NOMO-1 treated with DMSO at 0.1 percent for 48 hours (cell line): ENCODE results near the gene TPO.
"Not testable (repeated sequence)": the region's sequence is repeated elsewhere in the genome, so short reads cannot be mapped to it uniquely, and the experiment has no call there.

Source experiments
- DNase-seq: peaks from one replicate; lab custom pipeline; 2025; ENCODE audit not compliant: unreplicated experiment; lab: John Stamatoyannopoulos, UW

The TPO gene

GRCh38 chr2:1581257-1581964 is 168.1 kb downstream of the TPO start:
- DNase-seq, result not testable (repeated sequence)

- no peak for DNase-seq
Observed at GRCh38 chr2:1581965-1582625, 168.8 kb downstream of the TPO start.

GRCh38 chr2:1582891-1583341 is 169.7 kb downstream of the TPO start:
- DNase-seq, result no peak

DNA sequence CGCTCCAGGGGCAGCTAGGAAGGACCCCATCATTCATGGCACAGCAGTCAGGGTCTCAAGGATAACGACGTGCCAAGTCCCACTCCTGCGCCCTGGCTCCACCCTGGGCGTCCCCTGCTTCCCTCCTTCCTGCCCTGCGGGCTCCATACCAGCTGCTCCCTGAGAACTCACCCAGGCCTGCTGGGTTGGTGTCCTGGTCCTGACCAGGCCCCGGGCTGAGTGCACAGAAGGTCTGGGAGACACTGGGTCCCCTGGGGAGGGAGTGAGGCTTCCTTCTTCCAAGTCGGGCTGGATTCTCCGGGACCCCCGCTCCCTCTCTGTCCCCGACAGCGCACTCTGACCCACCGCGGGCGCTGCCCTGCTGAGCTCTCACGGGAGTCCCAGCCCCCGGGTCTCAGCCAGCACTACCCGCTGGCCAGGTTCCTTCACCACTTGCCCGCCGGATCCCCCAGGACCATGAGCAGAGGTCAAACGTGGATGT is 170.8 kb downstream of the TPO start:
- no peak for DNase-seq

DNA sequence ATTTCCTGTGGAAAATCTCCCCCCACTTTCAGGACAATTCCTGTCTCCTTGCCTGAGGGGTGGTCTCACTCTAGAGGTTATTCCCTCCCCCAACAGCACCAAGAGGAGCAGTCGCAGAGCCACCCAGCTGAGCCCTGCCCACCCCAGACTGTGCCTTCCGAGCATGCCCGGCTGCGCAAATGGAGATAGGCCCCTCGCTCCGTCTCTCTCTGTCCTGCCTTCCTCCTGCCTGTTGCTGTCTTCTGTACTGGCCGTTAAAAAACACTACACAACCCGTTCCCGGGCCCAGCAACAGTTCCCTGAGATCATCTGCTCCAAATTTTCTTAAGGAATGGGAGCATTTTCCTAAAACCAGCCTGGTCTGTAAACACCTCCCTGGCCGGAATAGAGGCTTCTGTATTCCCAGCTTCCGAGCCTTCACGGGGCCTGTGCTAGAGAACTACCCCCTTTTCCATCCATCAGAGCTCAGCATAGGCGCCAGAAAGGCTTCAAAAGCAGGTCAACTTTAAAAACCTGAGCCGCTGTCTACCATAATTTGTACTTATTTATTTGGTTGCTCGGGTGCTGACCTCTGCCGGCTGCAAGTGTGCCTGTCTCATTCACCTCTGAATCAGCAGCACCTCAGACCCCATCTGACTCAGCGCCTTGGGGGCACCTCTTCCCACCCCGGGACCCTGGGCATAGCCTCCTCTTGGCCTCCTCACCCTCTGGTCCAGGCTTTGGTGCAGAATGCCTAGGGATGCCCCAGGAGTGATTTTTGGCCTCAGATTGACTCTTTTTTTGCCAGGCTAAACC is 171.6 kb downstream of the TPO start:
- DNase-seq, result no peak

- DNase-seq, result no peak
Observed at GRCh38 chr2:1585635-1586034, 172.4 kb downstream of the TPO start.

DNA sequence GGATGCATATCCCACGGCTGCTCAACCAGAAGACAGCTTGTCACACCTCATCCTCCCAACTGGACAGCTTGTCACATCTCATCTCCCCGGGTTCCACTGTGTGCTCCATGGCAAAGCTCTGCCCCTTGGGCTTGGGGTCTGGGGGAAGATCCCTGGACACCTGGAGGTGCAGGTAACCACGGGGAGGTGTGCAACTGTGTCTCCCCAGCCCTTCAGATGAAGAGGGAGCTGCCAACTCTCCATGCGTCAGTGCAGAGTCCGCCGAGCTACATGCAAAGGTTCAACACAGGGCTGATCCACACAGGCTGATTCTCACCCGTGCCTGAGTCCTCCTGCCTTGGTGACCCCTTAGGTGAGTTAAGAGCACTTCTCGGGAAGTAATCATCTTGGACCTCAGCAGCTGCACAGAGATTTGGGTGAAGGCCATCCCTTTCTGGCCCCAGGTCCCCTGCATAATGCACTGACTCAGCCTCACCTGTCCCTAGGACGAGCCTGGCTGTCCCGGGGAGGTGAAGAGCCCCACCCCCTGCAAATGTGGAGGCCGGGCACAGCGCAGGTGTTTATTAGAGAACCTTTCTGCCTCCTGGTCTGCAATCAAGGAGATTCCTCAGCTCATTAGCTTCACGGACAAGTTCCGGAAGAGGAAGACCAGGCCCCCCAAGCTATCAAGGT is 173.1 kb downstream of the TPO start:
- no peak for DNase-seq

DNA sequence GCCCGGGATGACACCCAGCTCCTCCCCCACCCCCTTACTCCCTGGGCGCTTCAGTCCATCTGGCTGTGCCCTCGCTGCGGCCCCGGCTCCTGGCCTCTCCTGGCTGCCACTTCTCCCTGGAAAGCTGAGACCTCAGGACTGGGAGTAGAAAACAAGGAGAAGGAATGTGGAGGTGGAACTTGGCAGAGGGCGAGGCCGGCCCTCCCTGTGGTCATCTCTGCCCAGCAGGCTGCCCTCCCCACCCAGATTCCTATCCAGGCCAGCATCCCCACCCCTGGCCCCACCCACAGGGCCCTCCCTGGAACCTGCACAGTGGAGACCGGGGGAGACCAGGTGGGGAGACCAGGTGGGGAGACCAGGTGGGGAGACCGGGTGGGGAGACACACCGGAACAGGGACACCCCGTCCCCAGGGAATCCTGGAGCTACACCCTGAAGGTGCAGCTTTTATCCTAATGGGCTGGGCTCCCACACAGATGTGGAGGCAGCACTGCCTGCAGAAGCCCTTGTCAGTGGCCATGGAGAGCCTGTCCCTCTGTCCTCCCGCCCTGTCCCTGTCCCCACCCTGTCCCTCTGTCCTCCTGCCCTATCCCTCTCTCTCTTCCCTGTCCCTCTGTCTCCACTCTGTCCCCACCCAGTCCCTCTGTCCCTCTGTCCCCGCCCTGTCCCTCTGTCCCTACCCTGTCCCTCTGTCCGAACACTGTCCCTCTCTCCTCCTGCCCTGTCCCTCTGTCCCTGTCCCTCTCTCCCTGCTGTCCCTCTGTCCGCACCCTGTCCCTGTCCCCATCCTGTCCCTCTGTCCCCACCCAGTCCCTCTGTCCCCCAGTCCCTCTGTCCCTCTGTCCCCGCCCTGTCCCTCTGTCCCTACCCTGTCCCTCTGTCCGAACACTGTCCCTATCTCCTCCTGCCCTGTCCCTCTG is 173.9 kb downstream of the TPO start:
- DNase-seq, result no peak

GRCh38 chr2:1588051-1588977 is 175.1 kb downstream of the TPO start:
- no peak for DNase-seq

DNA sequence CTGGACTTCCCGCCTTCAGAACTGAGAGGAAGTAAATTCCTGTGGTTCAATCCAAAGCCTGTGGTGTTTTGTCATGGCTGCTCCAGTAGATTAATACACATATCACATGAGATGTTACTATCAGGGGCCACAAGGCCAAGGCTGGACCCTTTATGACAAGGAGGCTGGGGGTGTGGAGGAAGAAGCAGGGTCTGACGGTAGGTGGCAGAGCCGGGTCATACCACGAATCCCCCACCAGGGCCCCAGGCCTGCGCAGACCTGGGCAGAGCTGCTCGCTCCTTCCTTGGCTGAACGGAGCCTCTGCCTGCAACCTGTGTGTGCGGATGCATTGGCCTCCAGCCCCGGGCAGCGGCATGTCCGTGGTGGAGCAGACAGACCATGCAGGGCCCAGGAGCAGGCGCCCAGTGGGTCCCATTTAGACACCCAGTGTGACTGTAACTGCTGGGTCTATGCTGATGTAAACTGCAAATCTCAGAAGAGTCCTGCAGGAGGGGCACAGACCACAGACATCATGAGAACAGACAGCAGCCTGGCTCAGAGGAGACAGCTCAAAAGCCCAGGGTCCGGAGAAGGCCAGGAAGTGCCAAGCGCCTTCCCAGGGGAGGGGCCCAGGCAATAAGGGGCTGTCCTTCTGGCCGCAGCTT is 175.8 kb downstream of the TPO start:
- no peak for DNase-seq

- DNase-seq, result no peak
Observed at GRCh38 chr2:1590596-1591460, 177.6 kb downstream of the TPO start.

DNA sequence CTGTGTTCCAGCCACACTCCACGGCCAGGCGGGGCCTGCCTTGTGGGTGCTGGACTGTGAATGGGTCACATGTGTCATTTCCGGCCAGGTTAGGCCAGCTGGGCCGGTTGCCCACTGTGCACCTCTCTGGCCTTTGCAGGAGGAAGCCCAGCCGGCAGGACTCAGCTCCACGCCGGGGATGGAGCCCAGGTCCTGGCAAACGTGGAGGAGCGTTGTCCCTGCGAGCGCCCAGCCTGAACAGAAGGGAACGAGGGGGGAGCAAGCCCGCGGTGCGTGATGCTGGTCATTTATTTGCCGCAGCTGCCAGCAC is 178.2 kb downstream of the TPO start:
- no peak for DNase-seq
